NCI-H82 treated with DMSO at 0.1 percent for 48 hours (cell line): ENCODE results near the gene GLS.

Source experiments
- DNase-seq: peaks from one replicate; lab custom pipeline; 2025; ENCODE audit not compliant: unreplicated experiment; lab: John Stamatoyannopoulos, UW

GLS gene

DNA sequence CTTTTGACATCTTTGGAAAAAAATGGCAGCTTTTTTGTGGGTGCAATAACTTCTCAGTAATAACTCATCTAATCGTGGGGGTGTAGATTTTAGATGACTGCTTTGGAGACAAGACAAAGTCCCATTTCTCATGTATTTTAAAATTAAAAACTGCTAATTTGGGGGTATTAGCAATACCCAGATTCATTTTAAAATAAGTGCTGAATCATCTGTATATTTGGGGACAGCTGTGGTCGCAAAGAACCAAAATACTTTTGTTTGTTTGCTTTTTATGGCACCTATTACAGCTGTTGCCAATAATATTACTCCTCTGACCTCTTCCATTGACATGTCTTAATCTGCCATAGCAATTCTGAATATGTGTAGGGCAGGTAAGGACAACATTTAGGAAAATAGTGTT lies 87.9 kb downstream of the GLS start:
- DNase-seq = no peak

- no peak for DNase-seq
Observed at GRCh38 chr2:190970160-190970559, 89.5 kb downstream of the GLS start.

GRCh38 chr2:190970873-190971506 lies 90.4 kb downstream of the GLS start:
- no peak for DNase-seq

DNA sequence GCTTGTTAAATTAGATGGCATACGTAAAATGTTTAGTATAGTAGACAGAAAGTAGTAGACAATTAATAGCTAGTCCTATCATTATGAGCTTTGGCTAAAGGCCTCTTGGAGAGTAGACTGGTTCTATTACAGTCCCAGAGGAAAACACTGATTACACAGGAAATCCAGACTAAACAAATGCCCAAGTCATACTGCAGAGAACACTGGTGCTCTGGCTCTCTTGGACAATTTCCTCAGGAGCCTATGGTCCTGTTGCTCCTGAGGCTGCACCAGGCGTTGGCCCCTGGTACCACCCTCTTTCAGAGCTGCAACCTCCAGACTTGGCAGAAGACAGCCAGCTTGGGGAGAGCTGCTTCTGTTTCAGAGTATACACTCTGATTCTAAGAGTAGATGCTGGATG lies 91.6 kb downstream of the GLS start:
- DNase-seq = no peak

DNA sequence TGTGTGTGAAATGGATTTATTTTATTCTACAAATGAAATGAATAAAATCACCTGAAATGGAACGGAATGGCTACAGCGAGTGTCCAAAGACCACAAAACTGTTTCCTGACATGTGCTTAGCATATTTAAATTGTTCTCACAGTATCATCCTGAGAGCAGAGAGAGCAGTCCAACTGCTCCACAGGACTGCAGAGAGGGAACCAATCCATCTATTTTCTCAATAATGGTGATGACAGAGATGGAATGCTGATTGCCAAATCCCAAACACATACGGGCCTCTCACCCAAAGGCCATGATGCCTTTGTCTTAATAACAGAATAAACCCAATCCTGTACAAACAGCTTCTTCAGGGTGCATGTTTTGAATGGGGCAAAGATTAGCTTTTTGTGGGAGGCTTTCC lies 92.2 kb downstream of the GLS start:
- DNase-seq = no peak

DNA sequence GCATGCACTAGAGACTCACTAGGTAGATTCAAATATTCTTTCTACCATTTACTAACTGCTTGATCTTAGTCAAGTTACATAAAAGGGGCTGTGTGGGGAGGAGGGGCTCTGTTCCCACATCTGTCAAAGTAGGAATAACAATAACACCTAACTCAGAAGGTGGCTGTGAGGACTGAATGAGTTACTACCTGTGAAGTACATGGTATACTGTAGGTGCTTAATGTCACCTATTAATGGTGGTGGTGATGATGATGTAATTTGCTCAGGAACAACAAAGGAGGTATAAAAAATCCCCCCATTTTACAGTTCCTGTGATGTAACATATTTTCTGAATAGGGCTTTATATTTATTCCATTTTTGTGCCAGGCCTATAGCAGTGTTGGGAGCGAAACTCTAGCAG lies 92.6 kb downstream of the GLS start:
- DNase-seq = no peak

- DNase-seq = no peak
Observed at GRCh38 chr2:190973726-190974628, 93.4 kb downstream of the GLS start.

GRCh38 chr2:190974629-190975361 lies 94.2 kb downstream of the GLS start:
- DNase-seq = no peak

DNA sequence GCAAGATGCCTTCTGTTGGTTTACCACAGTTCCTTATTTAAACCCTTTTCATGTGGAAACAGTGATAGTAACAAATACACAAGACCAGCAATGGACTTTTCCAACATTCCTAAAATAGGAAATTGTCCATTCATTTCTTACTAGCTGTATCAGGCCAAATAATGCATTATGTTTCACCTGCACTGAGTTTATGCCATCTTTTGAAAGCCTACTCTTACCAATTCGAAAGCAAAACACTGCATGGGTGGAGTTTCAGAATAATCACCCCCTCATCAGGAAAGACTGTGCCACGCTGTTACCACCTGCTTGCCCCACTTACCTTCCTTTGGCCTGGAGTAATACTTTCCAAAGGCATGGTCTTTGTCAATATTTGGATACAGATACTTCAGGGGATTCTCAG lies 95.9 kb downstream of the GLS start:
- DNase-seq = no peak

DNA sequence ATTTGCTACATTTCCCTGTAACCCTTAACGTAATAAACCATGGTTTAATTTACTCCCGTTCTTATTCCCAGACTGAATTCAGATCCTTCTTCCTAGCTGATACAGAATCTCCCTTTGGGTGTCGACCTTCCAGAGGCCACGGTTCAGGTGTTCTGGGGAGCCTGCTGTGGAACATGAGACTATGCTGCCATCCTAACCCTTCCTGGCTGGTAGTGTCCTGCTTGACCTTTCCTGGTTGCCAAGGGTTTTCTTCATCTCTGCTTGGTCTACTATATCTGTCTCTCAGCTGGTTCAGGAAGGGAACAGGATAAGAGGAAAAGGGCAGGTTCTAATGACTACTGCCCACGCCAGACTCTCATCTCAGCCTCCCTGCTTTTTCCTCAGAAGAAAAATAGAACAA lies 96.9 kb downstream of the GLS start:
- no peak for DNase-seq

- DNase-seq = no peak
Observed at GRCh38 chr2:190978389-190979053, 97.9 kb downstream of the GLS start.

DNA sequence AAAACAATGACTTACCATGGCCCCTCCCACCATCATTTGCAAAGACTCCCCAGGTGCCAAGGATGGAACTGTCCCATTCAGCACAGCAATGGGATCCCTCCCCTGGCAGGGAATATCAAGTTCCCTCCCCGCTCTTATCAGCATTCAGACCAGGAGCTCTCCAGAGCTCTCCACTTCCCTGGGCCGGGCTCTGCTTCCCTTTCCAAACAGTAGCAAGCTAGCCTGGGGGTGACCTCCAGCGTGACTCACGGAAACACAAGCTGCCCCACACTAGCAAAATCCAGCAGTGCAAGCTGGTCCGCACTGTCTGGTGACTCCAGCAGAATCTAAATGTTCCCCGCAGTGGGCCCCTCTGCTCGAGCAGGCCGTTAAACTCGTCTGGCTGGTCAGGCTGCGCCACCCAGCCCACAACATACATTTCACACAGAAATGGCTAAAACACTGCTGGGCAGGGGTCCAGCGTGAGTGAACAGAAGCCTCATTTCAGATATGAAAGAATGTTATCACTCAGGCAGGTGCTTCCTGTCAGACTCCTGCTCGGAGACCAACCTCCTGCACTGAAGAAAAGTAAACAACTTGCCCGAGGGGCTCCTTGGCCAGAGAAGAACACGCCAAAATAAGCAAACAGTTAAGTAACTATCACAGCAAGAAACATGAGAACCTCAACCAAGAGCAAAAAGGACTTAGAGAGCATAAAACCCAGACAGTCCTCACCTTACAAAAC lies 99.4 kb downstream of the GLS start:
- no peak for DNase-seq

- no peak for DNase-seq
Observed at GRCh38 chr2:190980630-190981209, 100.1 kb downstream of the GLS start.

DNA sequence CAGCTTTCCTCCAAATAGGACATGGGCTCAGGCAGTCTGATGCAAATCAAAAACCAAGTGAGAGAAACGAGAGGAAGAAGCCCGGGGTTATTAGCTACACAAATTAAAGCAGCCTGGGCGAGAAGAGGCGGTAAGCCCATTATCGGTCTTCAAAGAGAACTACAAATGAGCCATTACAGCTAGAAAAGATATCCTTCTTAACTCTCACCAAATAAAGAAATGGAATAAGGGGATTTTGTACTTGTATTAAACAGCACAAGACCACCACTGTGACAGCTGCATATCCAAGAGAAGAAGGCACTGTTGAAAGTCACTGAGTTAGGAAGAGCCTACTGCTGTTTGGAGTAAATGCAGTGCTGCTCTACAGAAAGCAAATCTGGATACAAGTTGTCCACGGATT lies 100.7 kb downstream of the GLS start:
- DNase-seq = no peak

DNA sequence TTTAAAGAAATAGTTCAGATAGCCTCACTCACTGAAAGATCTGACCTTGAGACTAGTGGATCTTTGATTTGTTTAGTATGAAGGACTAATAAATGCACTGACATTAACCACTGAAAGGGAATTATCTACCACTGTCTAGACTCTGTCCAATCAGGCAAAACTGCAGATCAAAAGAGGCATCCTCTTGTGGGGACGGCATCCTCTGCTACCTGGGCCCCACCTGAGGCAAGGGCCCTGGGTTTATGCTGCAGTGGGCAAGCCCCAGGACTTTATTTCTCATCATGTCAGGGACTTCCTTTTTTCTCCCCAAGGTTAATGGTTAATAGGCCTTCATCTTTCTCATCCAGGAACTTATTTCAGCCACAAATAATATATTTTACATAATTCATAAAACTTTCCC lies 101.1 kb downstream of the GLS start:
- no peak for DNase-seq

GRCh38 chr2:190982262-190983034 lies 101.8 kb downstream of the GLS start:
- DNase-seq = no peak

GRCh38 chr2:190984595-190984994 lies 104.0 kb downstream of the GLS start:
- no peak for DNase-seq

GRCh38 chr2:190986221-190986953 lies 105.8 kb downstream of the GLS start:
- no peak for DNase-seq

DNA sequence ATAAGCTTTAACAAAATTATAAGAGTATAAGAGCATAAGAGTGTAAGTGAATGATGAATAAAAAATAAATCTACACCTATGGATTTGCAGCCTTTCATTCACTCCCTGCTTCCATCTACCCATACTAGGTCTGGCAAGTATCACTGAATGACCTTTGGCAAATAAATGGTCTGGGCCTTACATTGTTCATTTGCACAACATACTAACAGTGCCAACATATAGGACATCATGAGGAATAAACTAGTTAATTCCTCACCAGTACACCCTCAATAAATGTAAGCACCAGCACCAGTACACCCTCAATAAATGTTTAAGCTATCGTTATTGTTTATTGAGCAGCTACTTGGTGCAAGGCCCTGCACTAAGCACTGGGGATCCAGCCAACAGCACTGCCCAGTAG lies 106.5 kb downstream of the GLS start:
- DNase-seq = no peak
